ENCODE data around the gene DOCK1. TPM values are rescaled to one million over a fixed set of nuclear protein-coding genes. Genes with fewer than 3 reads are reported as not detected.

Gene DOCK1
- polyA plus RNA-seq, 1 donor from 2014 or later, result 2.7 TPM

GRCh38 chr10:127405221-127405620, 500.0 kb downstream of the DOCK1 start:
- Histone ChIP-seq H3K9me2 (ENCODE audit: insufficient read depth, low read length) (no peaks in the 10 kb centered on the region), H3K27me3 (ENCODE audit: insufficient read depth, low read depth, low read length) (no peaks in the 10 kb centered on the region), H3K27ac (ENCODE audit: low read length) (no peak overlapping the region), H3K9ac (ENCODE audit: low read length) (no peak overlapping the region), H3K4me3 (ENCODE audit: low read length) (no peak overlapping the region), H4K20me1 (ENCODE audit: insufficient read depth) (no peaks in the 10 kb centered on the region), H3F3A (ENCODE audit: insufficient read depth, low read length, poor library complexity, severe bottlenecking) (no peaks in the 10 kb centered on the region), H3K36me3 (ENCODE audit: insufficient read depth, low read length) (no peaks in the 10 kb centered on the region), H3K9me3 (ENCODE audit: low read length) (no peaks in the 10 kb centered on the region), H3K4me2 (ENCODE audit: low read length) (no peak overlapping the region), H2AFZ (ENCODE audit: low read depth, low read length) (no peak overlapping the region), H3K79me2 (replicated peaks; ENCODE audit: insufficient read depth, low read length) (no peaks in the 10 kb centered on the region)
- TF ChIP-seq RAD21 (conservative IDR thresholded peaks at IDR 0.05) (no peak), EZH2 (IDR thresholded peaks at IDR 0.05; ENCODE audit: borderline replicate concordance, insufficient read depth, low read length, poor library complexity, severe bottlenecking) (no peak), SMC3 (conservative IDR thresholded peaks at IDR 0.05; ENCODE audit: poor library complexity) (no peak), TAF1 (IDR thresholded peaks at IDR 0.05; ENCODE audit: low read depth) (no peak), POLR2AphosphoS5 (IDR thresholded peaks at IDR 0.05) (no peak), EP300 (conservative IDR thresholded peaks at IDR 0.05; ENCODE audit: poor library complexity, severe bottlenecking) (no peak), CTCF (IDR thresholded peaks at IDR 0.05; ENCODE audit: poor library complexity, severe bottlenecking) (no peak), MXI1 (conservative IDR thresholded peaks at IDR 0.05; ENCODE audit: poor library complexity, severe bottlenecking) (no peak)
- TF ChIP-seq, protein P1, sequence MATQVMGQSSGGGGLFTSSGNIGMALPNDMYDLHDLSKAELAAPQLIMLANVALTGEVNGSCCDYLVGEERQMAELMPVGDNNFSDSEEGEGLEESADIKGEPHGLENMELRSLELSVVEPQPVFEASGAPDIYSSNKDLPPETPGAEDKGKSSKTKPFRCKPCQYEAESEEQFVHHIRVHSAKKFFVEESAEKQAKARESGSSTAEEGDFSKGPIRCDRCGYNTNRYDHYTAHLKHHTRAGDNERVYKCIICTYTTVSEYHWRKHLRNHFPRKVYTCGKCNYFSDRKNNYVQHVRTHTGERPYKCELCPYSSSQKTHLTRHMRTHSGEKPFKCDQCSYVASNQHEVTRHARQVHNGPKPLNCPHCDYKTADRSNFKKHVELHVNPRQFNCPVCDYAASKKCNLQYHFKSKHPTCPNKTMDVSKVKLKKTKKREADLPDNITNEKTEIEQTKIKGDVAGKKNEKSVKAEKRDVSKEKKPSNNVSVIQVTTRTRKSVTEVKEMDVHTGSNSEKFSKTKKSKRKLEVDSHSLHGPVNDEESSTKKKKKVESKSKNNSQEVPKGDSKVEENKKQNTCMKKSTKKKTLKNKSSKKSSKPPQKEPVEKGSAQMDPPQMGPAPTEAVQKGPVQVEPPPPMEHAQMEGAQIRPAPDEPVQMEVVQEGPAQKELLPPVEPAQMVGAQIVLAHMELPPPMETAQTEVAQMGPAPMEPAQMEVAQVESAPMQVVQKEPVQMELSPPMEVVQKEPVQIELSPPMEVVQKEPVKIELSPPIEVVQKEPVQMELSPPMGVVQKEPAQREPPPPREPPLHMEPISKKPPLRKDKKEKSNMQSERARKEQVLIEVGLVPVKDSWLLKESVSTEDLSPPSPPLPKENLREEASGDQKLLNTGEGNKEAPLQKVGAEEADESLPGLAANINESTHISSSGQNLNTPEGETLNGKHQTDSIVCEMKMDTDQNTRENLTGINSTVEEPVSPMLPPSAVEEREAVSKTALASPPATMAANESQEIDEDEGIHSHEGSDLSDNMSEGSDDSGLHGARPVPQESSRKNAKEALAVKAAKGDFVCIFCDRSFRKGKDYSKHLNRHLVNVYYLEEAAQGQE (IDR thresholded peaks at IDR 0.05; ENCODE audit: borderline replicate concordance), result no peak

GRCh38 chr10:127406018-127406550, 500.9 kb downstream of the DOCK1 start:
- Histone ChIP-seq H3K9me3 (ENCODE audit: low read length) (no peaks in the 10 kb centered on the region), H3K4me2 (ENCODE audit: low read length) (no peak overlapping the region), H3K9me2 (ENCODE audit: insufficient read depth, low read length) (no peaks in the 10 kb centered on the region), H3K27ac (ENCODE audit: low read length) (no peak overlapping the region), H3K4me3 (ENCODE audit: low read length) (no peak overlapping the region), H3K27me3 (ENCODE audit: insufficient read depth, low read depth, low read length) (no peaks in the 10 kb centered on the region), H3K79me2 (replicated peaks; ENCODE audit: insufficient read depth, low read length) (no peaks in the 10 kb centered on the region), H3K36me3 (ENCODE audit: insufficient read depth, low read length) (no peaks in the 10 kb centered on the region), H4K20me1 (ENCODE audit: insufficient read depth) (no peaks in the 10 kb centered on the region), H3K9ac (ENCODE audit: low read length) (no peak overlapping the region), H3F3A (ENCODE audit: insufficient read depth, low read length, poor library complexity, severe bottlenecking) (no peaks in the 10 kb centered on the region), H2AFZ (ENCODE audit: low read depth, low read length) (no peak overlapping the region)
- TF ChIP-seq, protein P1 (IDR thresholded peaks at IDR 0.05; ENCODE audit: borderline replicate concordance), result no peak
- TF ChIP-seq SMC3 (conservative IDR thresholded peaks at IDR 0.05; ENCODE audit: poor library complexity) (no peak), TAF1 (IDR thresholded peaks at IDR 0.05; ENCODE audit: low read depth) (no peak), POLR2AphosphoS5 (IDR thresholded peaks at IDR 0.05) (no peak), RAD21 (conservative IDR thresholded peaks at IDR 0.05) (no peak), EP300 (conservative IDR thresholded peaks at IDR 0.05; ENCODE audit: poor library complexity, severe bottlenecking) (no peak), CTCF (IDR thresholded peaks at IDR 0.05; ENCODE audit: poor library complexity, severe bottlenecking) (no peak), MXI1 (conservative IDR thresholded peaks at IDR 0.05; ENCODE audit: poor library complexity, severe bottlenecking) (no peak), EZH2 (IDR thresholded peaks at IDR 0.05; ENCODE audit: borderline replicate concordance, insufficient read depth, low read length, poor library complexity, severe bottlenecking) (no peak)

Measured in neural cell (in vitro differentiated cells).